Activated CD4-positive, alpha-beta T cell treated with anti-CD3 and anti-CD28 coated beads, Interleukin-2, Interleukin-4, amounts not matched to agents 100 ng/mL and 50 ng/mL, durations not matched to agents 16 hours and 8 hours (primary cell): ENCODE results near the gene CCDC40.

Experiments used
- DNase-seq: peaks from one replicate; pipeline ENCODE4 v3.0.0-alpha.2; 2020; ENCODE audit warnings: low spot score

The CCDC40 gene

DNA sequence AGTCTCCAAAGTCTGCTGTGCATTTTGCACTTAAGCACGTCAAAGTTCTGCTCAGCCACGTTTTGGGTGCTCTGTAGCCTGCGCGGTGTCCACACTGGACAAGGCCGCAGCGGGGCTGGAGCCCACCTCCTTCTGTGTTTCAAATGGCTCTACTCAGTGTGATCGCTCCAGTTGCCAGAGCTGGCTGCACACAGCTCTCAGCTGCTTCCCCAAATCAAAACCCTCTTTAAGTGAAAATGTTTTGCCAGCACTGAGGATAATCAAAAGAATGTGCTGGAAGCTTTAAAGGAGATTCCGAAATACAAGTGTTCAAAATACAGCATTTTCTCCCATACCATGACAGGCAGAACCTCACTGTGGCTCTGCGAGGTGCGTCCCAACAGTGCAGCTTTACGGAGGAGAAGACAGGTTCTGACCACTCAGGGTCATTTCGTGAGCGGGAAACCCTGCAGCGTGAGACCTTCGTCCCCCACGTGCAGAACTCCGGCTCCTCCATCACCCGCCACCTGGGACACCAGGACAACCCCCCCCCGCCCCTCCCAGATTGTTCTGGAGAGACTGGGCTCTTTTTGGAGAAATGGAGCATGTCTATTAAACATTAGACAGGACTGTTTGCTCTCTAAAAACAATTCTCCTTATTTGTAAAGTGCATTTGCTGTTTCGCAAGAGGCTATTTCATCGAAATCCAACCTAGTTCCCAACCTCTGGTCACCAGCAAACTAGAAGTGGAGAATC is 17.4 kb upstream of the CCDC40 start:
- DNase-seq, result no peak

DNA sequence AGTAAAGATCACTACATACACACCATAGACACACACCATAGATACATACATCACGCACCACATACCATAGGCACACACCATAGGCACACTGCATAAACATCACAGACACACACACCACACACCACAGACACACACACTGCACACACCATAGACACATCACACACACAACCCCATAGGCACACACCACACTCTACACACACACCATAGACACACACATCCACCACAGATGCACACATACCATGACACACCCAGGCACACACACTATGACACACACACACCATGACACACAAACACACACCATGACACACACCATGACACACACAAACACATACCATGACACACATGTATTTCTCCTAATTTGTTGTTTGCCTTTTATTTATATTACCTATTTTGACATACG is 14.8 kb upstream of the CCDC40 start:
- no peak for DNase-seq

DNA sequence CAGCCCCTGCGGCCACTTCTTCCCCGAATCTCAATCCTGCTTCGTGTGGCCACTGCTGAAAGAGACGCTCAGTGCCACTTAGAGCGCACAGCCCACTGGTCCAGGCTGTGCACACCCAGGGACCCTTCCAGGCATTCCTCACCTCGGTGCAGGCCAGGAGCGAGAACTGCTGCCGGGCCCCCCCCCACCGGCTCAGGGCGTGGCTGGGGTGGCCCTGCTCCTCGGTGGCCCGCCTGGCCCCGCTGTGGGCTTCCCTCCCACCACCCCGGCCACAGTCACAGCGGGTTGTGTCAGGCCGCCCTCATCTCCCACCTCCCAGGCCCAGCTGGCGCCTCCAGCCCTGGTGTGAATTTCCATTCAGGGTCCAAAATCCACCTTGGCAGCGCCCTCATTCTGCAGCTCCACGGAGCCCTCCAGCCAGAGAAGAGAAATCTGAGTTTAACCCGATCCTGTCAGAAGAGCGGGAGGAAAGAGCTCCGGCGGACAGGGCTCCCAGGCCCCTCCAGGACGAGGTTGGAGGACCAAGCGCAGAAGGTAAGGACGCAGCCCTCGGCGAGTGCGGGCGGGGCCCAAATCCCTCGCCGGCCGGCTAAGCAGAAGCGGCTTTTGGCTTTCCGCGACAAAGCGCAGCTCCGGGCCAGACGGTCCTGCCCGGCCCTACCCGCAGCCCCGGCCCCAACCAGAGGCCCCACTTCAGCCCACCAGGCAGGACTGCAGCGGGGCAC is 12.8 kb upstream of the CCDC40 start:
- DNase-seq, result no peak

DNA sequence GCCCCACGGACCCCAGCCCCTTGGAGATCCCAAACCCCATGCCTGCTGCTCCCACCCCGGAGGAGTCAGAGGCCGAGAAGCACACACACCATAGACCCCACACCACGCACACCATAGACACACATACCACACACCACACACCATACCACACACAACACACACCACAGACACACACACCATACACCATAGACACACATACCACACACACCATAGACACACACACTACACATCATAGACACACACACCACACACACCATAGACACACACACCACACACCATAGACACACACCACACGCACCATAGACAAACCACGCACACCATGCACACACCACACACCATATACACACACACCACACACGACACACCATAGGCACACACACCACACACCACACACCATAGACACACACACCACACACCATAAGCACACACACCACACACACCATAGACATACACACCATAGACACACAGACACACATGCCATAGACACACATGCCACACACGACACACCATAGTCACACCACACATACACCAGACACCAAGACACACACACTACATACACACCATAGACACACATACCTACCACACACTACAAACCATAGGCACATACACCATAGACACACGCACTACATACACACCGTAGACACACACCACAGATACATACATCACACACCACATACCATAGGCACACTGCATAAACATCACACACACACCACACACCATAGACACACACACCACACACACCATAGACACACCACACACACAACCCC is 12.1 kb upstream of the CCDC40 start:
- no peak for DNase-seq

DNA sequence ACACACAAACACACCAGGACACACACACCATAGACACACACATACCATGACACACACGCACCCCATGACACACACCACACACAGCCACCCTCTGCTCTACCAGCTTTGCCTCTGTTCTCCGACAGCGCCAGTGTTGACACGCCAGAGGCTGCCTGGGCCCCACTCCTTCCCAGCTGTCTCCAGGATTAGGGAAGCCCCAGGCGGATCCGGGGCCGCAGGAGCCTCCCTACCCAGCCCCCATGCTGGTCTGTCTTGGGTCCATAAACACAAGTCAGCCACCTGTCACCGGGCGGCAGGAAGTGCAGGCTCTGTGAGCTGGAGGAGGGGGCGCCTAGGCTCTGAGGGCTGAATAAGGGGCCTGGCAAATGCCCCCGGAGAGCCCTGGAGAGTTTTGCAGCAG is 11.3 kb upstream of the CCDC40 start:
- DNase-seq, result no peak

DNA sequence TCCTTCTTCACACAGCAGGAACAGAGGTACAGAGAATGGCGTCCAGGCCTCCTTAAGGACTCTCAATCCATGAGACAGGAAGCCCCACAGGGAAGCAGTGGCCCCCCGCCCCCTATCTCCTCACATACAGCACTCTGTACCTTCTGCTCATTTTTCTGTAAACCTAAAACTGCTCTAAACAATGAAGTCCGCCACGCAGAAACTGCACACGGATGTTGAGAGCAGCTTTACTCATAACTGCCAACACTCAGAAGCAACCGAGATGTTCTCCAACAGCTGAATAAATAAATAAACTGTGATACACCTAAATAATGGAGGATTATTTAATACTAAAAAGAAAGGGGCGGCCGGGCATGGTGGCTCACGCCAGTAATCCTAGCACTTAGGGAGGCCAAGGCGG is 10.6 kb upstream of the CCDC40 start:
- no peak for DNase-seq

DNA sequence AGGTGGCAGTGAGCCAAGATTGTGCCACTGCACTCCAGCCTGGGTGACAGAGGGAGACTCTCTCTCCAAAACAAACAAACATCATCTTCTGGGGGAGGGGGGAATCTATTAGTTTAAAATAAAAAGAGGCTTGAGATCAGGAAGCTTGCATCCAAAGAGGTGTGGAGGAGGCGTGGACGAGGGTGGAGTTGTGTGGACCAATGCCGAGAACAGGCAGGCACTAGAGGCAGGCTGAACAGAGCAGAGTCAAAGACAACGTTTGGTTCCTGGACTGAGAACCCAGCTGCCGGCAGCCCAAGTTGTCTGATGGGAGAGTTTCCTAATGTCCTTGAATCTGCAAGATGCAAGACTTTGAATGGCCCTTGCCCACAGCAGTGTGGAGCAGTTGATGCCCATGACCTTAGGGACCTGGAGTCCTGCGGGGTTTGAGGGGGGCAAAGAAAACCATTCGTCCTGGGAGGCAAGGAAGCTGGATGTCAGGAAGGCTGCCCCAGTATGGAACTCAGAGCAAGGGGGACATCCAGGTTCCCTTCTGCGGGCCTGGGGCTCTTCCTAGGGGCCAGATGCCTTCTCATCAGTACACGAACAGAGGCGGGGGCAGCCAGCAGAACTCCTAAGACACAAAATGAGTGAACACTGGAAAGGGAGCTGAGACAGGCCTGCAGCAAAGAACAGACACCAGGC is 9.9 kb upstream of the CCDC40 start:
- no peak for DNase-seq

DNA sequence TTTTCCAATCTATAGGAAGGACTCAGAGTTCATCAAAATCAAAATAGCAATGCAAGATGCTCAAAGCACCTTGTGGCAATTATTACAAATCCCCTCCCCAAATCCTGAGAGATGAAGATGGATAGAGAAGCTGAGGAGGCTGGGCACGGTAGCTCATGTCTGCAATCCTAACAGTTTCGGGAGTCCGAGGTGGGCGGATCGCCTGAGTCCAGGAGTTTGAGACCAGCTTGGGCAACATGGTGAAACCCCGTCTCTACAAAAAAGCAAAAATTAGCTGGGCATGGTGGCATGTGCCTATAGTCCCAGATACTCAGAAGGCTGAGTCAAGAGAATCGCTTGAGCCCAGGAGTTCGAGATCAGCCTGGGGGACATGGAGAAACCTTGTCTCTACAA is 9.4 kb upstream of the CCDC40 start:
- DNase-seq, result no peak

DNA sequence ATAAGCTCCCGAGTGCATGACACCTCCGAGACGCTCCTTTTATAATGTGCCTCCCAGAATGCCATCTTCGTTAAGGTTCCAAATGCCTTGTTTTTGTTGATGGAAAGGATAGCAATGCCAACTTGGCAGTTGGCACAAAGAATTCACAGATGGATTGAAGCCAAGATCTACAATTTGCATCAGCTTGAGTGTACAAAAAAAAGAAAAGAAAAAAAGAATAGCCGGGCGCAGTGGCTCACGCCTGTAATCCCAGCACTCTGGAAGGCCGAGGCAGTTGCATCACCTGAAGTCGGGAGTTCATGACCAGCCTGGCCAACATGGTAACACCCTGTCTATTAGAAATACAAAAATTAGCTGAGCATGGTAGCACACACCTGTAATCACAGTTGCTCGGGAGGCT is 8.4 kb upstream of the CCDC40 start:
- DNase-seq, result no peak

DNA sequence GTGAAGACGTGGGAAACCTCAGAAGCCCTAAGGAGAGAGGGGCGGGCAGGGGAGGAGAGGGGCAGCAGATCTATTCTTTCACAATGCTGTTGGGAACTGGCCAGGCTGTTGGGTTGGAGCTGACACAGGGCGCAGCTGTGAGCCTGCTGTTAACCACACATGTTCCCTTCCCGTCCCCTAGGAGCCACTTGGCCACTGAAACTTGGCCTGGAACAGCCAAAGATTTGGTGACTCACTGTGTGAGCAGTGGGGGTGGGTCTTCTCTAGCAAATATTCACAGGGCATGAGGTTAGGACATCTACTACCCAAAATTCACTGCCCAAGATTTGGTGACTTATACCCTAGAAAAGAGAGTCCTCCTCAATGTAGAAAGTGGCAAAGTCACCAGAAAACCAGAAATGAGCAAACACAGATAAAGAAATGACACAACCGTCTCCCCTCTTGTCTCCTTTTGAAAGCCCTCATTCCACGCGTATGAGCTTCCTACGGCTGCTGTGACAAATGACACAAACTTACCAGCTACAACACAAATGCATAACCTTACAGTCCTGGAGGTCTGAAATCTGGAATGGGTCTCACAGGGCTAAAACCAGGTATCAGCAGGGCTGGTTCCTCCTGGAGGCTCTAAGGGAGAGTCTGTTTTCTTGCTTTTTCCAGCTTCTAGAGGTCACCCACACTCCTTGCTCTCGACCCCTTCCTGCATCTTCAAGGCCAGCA is 7.0 kb upstream of the CCDC40 start:
- no peak for DNase-seq

DNA sequence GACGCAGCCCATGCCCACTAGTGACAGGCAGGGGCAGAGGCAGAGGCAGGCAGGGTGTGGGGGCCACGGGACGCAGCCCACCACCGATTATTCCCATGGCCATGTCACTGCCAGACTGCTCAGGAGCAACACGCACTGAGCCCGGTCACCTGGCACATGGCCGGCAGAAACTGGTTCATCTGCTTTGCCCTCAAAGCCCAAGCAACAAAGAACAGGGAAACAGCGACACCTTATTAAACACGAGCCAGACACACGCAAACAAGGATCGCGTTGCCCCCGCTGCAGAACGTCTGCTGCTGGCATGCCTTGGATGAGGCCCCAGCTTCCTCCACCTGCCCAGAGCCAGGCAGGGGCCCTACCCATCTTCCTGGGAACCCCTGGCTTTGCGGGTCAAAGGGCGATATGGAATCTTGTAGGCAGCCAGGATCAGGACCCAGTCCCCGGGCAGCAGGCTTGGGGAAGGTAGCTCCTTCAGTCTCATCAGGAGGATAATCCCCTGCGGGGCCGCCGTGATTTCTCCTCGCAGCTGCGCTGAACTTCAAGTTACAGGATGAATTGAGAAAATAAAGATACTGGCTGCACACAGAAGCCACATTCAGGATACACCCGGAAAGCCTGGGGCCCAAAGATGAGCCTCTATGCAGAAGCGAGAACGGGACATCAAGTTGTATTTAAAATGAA is 5.6 kb upstream of the CCDC40 start:
- no peak for DNase-seq

DNA sequence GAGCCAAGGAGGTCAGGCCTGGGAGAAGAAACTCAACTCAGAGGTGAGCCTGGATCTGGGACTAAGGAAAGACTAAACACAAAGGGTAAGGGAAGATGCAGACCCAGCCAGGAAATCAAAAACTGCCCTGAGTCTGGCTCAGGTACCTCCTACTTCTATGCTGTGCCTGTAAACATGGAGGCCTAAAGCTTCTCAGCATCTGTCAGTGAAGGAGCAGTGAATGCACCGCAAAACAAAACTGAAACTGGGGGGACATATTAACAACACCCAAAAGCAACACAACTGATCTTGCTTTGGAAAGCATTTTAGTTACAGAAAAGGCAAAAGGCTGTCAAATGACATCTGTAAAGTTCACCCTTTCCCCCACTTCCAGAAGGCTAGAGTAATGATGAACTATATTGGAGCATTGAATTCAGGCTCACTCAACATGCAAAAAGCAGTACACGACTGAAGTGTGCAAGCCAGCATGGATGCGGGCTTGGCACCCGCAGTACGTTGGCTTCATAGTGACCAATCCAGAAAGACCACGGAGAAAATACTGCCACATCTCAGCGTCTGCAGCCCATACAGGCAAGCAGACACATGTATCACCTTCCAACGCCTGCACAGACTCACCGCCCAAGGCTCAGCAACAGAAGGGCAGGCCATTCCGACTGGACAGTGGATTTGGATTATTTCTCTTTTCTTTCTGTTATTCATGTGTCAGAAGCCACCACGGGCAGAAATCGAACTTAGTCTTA is 4.6 kb upstream of the CCDC40 start:
- DNase-seq, result no peak

DNA sequence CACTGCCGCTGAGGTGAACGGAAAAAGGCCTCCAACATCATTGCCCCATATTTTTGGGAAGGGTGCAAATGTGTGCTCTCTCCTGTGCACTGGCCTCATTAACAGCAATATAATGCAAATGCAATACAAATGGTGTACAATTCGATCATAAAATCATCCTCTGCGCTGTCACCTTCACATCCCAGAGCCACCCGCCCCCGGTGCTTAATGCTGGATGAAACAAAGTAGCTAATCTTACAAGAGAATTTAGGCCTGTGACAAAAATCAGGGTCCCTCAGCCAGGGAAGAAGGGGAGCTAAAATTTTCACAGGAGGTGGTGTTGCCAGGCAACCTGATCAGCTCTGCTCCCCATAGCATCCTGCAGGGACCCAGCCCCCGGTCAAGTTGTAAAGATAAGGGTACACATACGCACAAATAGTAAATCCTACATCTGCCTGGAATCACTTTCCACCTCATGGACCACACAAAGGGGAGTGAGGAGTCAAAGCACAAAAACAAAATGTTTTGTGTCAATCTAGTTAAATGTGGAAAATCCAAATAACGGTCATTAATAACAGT is 3.7 kb upstream of the CCDC40 start:
- DNase-seq, result no peak

DNA sequence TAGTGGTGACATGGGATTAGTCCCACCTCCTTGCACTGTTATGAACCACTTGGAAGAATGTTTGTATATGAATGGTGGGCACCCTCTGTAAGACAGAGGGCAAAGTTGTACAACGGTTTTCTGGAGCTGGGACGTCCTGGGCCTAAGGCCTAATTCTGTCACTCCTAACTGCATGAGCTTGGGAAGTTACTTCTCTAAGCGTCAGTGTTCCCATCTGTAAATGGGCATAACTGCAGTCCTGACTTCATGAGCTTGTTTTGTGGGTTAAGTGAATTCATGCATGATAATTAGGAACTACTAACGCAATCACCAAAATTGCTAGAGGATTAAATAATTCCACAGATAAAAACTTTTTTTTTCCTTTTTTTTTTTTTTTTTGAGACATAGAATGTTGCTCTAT is 2.6 kb upstream of the CCDC40 start:
- no peak for DNase-seq

DNA sequence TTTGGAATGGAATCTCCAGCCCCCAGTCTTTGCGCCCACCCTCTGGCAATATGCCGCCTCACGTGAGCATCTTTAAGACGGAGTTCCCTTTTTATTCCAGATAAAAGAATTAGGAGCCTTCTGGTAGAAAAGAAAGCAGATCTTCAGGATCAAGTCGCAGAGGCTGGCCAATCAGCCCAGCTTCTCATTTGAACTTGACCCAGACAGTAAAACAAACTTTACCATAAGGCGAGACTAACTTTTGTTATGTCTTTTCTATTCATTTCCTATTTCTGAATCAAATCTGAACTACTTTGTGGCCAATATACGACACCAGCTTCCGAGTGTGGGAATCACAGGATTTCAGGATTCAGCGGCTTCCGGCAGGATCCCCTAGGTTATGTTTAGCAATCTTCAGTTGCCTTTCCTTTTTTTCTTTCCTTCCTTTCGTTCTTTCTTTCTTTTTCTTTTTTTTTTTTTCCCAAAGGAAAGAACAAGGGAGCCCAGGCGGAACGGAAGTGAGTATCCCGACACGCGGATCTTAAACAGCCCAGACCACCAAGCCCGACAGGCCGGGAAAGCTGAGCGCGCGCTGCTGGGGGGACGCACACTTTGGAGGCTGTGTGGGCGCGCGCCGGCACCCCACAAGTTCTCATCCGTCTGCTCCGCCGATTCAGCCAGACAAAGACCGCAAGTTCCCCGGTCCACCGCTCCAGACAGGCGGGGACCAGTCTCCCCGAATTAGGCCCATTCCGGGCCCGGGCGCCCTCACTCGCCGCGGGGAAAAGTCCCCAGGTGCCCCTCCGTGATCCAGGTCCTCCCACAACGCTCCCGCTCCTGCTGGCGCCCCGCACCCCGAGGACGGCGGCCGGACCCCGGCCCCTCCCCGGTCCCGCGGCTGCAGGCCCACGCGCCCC is 1.4 kb upstream of the CCDC40 start:
- DNase-seq, result no peak

DNA sequence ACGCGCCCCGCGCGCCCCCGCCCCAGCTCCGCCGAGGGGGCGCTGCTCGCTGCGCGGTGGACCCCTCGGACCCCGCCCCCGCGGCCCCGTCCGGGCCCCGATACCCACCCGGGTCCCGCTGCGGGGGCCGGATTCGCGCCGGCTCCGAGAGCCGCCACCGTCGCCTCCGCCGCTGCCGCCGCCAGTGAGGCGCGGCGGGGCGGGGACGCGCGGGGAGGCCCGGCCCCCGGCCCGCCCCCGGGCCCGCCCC is 830 bp upstream of the CCDC40 start, which contains the start of gene TBC1D16:
TSS of gene TBC1D16 (minus strand) at position 186 of the 250 bp plus-strand sequence. CDS start 22,325 bp downstream, outside the sequence.
- no peak for DNase-seq

DNA sequence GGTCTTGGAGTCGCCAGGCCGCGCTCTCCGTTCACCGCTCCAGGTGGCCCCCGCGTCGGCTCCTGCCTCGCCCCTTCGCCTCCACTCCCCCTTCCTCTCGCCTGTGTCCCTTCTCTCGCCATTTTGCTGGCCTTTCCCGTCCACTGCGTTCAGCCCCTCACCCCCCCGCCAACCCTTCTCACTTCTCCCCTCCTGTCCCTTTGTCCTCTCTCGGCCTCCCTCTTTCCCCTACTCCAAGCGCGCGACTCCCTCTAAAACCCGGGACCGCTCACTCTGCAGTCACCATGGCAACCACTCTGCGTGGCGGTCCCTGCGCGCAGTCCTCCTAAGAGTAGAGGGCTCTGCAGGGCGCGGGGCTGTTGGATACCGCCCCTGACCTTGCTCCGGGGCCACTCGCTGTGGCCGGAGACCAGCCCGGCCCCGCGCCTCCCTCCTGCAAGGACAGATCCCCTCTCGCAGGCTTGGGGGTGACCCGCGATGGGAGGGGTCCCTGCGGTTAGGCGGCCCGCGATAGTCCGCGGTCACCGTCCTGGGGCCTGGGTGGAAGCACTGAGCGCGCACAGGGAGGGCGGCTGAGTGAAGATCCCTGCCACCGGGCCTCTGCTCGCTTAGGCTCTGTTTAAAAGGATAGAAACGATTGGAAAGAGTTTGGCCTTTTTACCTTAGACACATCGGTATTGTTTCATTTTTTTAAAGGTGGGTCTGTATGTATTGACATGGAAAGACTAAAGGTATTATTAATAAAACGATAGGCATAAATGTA is 454 bp downstream of the CCDC40 start:
- DNase-seq, result no peak

DNA sequence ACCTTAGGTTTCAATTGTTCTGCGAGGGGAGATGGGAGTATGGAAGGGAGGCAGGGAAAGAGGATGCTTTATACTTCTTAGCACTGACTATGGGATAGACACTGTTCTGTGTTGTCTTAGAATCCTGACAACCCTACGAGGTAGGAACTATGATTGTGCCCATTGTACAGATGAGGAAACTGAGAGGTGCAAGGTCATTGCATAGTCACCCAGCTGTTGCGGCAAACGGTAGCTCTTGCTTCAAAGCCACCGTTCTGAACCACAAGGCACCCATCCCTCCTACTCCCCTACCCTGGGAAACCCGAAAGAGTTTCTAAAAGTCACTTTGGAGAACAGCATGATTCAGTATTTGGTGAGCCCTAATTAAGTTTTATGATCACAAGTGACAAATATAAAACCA is 7.5 kb downstream of the CCDC40 start:
- no peak for DNase-seq

DNA sequence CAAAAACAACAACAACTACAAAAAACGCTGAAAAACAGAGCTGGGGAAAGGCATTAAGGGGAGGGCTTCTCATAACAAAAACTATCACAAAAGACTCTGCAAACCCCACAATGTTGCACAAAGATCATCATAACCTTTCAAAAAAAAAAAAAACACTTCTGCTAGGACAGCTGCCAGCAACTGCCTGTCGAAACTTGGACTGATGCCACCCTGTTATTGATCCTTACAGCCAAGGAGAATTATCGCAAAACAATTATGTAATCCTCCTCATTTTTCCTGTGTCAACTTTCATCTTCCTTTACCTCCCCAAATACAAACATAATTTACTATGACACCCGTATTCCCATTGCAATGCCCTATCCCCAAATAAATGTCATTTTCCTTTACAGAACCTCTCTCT is 9.3 kb downstream of the CCDC40 start:
- no peak for DNase-seq
